CD1c-positive myeloid dendritic cell (primary cell): ENCODE results near the gene OPRL1.
A peak's percentile ranks its signal among the peaks of the same experiment; 100 is the strongest.

Experiments
- DNase-seq: peaks from one replicate; pipeline ENCODE4 v3.0.0-alpha.2; 2016; ENCODE audit errors: extremely low spot score

Gene OPRL1

DNA sequence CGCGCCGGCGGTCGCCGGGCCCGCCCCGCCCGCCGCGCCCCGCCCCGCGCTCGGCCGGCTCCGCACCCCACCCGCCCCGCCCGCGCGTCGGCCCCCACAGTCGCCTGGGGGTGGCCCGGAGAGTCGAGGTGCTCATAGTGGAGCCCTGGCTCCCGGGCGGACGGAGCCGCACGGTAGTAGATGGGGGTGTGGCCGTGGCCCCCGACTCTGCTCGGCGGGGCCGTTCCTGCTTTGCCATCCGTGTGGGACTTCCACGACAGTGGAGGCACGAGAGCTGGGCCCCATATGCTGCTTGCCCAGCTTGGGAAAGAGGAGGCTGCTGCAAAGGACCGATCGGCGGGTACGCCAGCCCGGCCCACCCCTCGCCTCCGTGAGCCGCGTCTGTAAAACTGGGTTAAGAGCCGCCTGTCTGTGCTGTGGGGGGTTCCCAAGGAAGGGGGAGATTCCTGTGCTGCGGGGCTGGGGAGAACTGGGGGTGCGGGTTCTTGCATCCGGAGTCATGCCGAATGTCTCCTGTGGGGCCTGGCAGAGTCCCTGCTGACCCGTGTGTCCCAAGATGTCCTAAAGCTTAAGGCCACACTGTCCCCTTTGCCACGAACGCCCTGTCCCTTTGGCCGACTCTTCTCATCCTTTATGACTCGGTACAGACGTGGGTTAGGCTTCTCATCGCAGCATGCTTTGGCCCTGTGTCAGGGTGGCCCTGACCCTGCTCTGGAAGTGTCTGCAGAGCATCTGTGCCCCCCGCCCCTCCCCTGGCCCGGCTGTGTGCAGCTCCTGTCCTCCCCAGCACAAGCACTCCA lies at the start of gene OPRL1:
Gene OPRL1, plus strand, starts transcription at position 70 of the 800 bp plus-strand sequence. CDS start 12,639 bp downstream, outside the sequence.
- DNase-seq: no peak

- no peak for DNase-seq
These were observed 49.3 kb upstream of the OPRL1 start for GRCh38 chr20:64030371-64031134.

DNA sequence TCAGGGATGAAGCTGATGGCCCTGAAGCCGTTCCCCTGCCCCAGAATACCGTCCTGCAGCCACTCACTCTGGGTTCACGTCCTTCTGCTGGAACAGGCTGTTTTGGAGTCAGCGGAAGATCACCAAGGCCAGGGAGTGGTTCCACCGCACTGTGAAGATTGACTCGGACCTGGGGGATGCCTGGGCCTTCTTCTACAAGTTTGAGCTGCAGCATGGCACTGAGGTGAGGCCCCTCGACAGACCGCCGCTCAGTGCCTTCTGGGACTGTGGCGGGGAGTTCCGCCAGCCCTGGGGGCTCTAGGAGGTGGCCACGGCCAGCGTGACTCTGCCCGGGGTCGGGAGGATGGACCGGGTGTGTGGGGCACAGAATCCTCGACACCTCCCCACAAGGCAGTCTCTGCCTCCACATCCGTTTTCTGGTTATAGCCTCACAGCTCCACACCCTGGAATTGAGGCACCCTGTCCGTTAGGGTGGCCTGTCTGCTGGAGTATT lies 48.0 kb upstream of the OPRL1 start:
- DNase-seq: no peak

DNA sequence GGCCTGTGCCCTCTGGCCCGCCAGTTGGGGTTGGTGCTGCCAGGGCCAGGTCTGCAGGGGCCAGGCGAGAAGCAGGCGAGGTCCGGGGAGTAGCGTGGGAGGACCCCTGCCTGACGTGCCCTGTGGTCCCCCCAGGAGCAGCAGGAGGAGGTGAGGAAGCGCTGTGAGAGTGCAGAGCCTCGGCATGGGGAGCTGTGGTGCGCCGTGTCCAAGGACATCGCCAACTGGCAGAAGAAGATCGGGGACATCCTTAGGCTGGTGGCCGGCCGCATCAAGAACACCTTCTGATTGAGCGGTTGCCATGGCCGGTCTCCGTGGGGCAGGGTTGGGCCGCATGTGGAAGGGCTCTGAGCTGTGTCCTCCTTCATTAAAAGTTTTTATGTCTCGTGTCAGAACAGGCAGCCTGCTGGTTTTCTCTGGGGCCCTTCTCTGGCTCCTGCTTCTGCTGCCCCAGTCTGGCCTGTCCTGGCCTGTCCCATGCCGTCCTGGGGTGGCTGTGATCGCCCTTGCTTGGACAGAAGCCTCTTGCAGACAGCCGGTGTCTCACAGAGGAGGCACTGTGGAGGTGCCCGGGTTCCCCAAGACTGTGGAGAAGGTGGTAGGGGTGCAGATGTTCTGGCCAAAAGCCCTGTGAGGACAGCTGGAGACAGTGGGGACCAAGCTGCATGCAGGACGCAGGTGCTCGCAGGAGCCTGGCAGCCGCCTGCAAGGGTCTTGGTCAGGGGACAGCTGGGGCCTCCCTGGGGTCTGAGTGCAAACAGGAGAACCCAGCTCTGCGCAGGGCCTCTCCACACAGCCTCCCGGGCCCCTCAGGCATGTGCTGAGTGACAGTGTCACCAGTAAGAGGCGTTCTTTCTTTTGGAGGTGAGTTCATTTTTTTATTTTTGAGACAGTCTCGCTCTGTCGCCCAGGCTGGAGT lies 46.9 kb upstream of the OPRL1 start:
- no peak for DNase-seq

DNA sequence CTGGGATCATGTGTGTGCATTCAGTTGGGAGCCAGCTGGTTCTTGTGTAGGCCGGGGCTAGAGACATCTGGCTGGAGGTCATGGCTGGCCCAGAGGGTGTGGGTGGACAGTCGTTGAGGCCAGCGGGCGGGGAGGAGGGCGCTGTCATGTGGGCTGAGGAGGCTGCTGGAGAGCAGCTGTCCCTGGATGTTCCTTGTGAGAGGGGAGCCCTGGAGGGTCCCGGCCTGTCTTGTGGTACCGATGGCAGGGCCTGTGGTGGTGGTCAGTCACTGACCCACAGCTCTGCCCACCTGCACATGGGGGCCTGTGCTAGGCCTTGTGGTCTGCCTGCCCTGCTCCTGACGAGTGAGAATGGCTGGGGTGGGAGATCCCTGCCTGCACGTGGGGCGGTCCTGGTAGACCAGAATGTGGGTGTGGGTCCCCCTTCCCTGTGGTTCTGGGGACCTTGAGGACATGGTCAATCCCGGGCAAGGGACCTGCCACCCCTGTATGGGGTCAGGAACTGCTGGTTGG lies 45.8 kb upstream of the OPRL1 start:
- no peak for DNase-seq

DNA sequence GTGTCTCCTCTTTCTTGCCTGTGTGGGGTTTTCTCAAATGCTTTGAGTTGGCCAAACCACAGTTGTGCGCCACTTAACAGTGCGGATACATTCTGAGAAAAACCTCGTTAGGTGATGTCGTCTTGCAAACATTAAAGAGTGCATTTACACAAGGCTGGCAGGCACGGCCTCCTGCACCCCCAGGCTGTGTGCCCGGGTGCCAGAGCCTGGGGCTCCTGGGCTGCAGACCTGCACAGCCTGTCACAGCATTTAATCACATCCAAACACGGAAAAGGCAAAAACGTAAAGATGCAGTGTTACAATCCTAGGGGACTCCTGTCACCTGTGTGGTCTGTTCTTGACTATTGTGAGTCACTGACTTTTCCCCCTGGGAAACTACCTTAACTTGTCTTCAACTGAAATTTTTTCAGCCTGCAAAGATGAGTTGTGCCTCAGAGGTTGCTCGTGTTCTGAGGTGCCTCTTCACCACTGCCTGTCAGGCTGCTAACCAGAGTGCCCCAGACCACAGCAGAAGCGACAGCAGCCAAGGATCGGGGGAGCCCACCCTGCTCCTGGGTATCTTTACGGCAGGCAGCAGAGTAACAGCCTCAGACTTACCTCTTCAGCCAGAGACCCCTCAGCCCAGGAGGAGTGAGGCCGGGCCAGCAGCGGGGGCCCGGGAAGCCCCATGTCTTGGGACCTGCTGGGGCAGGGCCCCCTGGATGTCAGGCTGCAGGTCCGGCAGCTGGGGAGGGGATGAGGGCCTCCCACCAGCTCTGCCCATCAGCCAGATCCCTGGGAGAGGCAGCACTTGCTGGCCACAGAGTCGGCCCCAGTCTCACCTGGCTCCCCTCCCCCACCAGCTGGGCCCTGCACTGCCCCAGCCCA lies 44.6 kb upstream of the OPRL1 start:
- no peak for DNase-seq

DNA sequence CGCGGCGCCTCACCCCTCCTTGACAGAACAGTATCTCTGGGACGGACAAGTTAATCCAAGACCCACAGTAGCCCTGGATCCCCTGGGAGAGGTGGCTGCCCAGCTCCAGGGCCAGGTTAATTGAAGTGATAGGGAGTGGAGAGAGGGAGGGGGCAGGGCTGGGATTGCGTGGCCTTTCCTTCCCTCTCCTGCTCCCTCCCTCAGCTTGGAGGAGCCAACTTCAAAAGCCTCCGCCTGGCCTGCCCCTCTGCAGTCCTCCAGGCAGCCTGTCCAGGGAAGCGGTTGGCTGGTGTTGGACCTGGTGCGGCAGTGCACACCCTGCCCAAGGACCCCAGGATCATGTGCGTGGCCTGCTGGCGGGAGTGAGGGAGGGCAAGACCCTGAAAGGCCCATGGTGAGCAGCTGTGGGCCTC lies 43.9 kb upstream of the OPRL1 start, which contains the start of gene C20orf204:
Gene C20orf204, plus strand, starts transcription at position 250 of the 413 bp plus-strand sequence. Its CDS starts 142 bp downstream, at position 392.
- DNase-seq: no peak

DNA sequence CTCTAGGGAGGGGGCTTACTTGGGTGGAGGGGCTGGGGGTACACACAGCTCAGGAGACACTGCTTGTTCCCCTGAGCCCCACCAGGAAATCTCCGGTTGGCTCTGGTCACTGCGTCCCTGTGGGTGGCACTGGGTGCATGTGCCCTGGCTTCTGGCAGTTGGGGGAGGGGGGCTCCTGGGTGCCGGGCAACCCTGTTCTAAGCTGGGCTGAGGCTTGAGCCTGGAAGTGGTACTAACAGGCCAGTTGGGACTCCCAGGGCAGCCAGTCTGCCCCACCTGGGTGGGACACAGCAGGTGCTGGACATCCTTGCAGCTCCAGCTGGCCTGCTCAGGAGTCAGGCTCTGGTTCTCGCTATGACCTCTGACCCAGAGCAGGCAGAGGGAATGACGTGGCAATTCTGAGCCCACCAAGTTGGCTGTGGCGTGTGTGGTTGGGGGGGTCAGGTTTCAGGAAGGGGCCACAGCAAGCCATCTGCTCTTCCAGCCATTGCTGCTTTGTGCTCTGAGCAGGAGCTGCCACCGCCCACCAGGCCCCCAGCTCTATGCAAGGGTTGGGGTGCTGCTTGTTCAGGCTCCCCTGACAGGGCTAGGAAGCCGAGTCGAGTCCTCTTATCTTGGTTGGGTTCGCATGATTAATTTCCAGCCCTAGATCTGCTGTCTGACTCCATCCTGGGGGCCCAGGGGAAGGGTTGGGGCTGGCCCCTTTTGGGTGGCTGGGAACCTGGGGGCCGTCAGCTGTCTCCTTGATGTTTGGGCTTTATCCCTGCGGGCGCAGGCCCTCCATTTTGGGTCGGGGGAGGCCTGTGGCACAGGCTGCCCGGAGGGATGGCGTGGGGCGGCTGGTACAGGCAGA lies 43.3 kb upstream of the OPRL1 start:
- no peak for DNase-seq

DNA sequence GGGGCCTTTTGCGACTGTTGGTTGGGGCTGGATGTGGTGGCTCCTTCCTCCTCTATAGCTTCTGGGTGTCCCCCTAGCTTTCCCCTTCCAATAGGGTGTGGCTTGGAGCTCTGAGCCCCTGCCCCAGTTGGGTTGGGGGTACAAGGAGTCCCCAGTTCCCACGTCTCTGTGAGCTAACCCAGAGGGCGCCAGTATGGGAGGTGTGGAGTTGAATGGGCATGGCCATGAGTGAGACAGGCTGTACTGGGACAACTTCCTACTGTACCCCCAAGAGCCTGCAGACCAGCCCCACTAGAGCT lies 42.7 kb upstream of the OPRL1 start:
- no peak for DNase-seq

- DNase-seq: no peak
These were observed 42.2 kb upstream of the OPRL1 start for GRCh38 chr20:64037498-64038213.

GRCh38 chr20:64038224-64038564 lies 41.7 kb upstream of the OPRL1 start:
- DNase-seq: no peak

DNA sequence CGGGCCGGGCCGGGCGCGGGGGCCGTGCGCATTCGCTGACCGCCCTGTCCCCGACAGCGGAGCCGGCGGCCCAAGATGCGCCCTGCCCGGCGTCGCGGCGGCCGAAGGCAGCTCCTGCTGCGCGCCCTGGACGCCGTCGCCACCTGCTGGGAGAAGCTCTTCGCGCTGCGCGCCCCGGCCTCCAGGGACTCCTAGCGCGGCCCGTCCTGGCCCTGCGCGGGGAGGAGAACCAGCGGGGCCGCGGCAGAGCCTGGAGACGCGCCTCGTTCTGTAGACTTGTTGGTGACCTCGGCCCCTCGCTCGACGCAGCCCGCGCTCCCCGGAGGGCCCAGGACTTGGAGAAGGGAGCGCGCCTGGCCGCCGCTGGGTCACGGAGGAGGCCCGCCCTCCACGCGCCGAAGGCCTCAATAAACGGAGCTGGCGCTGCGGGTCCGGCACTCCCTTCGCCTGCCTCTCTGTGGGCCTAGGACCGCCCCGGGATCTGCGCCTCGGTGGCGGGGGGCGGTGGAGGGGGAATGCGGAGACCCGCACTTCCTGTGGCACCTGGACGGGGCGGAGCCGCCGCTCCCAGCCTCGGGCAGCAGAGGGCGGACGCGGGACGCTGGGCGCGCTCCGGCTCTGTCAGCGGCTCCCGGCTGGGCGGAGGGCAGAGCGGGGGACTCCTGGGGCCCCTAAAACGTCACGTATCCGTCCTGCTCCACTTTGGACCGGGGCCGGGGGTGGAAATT lies 41.2 kb upstream of the OPRL1 start:
- peak; percentile 73 for DNase-seq

GRCh38 chr20:64039293-64040160 lies 40.4 kb upstream of the OPRL1 start:
- DNase-seq: no peak

DNA sequence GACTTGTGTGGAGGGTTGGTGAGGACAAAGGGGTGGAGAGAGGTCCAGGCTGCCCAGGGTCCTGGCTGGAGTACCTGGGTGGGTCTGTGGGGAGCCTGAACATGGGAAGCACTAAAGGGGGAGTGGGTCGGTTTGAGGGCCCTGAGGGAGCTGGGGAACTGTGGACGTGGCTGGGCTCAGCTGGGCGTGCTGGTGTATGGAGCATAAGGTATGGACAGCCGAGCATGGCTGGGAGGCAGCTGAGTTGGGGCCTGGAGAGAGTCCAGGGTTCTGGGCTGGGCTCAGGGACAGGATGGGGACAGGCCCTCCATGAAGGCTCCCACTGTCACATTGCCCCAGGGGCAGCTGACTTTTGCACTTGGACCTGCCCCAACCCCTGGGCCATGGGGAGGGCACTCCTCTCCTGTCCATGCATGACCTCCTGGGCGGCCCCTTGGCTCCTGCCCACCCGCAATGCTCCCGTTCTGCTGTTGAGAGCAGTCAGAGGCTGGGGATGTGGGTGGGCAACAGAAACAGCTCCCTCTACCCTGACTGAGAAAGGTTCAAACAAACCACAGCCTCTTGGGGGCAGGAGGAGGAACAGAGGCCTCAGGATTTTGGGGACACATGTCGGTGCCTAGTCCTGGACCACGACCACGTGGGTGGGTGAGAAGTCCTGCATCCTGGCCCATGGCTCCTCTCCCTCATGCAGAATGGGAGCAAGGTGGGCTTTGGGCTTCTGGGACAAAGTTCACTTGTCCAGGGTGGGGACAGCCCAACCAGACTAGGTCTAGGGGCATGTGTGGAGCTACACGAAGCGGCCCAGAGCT lies 39.4 kb upstream of the OPRL1 start:
- DNase-seq: no peak

DNA sequence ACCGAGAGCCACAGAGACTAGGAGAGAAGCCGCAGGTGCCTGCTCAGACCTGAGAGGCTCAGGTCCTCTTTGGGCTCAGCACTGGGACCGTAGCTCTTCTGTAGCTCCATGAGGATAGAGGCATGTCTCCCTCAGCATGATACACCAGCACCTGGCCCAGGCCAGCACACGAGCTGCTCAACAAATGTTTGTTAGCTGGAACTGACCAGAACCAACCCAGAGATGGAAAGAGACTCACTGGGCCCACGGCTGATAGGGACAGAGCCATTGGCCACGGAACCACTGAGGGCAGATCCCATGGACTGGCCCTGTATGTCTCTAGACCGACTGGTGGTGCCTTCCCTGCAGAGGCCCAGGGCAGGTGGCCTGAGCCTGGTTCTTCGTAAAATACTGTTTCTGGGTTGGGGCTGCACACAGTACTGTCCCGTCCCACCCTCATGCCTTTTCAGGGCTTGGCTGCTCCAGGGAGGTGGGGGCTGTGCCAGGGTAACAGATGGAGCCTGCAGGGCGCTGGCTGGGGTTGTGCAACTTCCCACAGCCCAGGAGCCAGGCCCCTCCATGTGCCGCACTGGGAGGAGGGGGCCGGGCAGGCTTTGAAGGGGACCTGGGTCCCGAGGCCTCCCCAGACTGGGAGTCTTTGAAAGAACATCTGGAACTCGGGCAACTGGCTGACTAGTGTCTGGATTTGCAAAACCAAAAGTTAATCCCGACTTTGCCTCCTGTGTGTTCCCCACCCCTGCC lies 38.7 kb upstream of the OPRL1 start:
- no peak for DNase-seq

DNA sequence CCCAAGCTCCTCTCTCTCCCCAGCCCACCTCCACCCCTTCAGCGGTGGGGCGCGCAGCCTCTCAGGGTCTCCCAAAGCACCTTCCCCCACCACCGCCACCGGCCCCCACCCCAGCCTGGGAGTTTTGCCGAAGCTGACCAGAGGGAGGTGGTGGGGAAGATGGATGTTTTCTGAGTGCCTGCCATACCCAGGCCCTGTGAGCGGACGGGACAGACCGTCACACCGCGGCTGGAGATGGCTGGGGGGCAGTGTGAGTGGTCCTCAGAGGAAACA lies 38.2 kb upstream of the OPRL1 start:
- DNase-seq: no peak
